A673 (cell line): ENCODE results near the gene CYTH1. TPM values are rescaled to one million over a fixed set of nuclear protein-coding genes. Genes with fewer than 3 reads are reported as not detected.

ENCODE experiments used
- BruUV-seq: library from RNA; stranded (reverse); fragments of 400-500 nt; replicated peaks from 2 replicates; lab custom pipeline; 2021; lab: Mats Ljungman, UMichigan
- CTCF ChIA-PET: fragments of 300-600 bp; sonication (Branson Sonifier 250); formaldehyde crosslinking; loops from one replicate; lab custom pipeline; 2022; ENCODE audit warnings: antibody characterized with exemption; lab: Charles Lee
- POLR2A ChIA-PET: fragments of 300-600 bp; sonication (Branson Sonifier 250); formaldehyde crosslinking; loops from one replicate; lab custom pipeline; 2022; ENCODE audit warnings: antibody characterized with exemption; ENCODE audit not compliant: low non-redundant PET; lab: Charles Lee
- DNase-seq: peaks from one replicate; pipeline ENCODE4 v3.0.0-alpha.2; 2015; ENCODE audit warnings: low spot score
- H3K27ac ChIP-seq: fragments of 200-600 bp; sonication (generic); 2 replicates; pipeline ENCODE4 v1.5.1; 2016; ENCODE audit warnings: mixed run types, low read depth, mild to moderate bottlenecking, mixed read lengths, antibody characterized with exemption, low read length; ENCODE audit not compliant: poor library complexity, severe bottlenecking
- H3K27me3 ChIP-seq: fragments of 200-600 bp; sonication (generic); replicated peaks from 2 replicates; pipeline ENCODE4 v1.6.1; 2017; ENCODE audit warnings: mixed run types, low read depth, mild to moderate bottlenecking, mixed read lengths, antibody characterized with exemption, low read length; ENCODE audit not compliant: insufficient read depth, poor library complexity
- H3K36me3 ChIP-seq: fragments of 200-600 bp; sonication (generic); 2 replicates; pipeline ENCODE4 v1.6.1; 2016; ENCODE audit warnings: mixed run types, mild to moderate bottlenecking, mixed read lengths, antibody characterized with exemption, low read length; ENCODE audit not compliant: insufficient read depth, poor library complexity, severe bottlenecking
- H3K4me1 ChIP-seq: fragments of 200-600 bp; sonication (generic); 2 replicates; pipeline ENCODE4 v1.6.1; 2017; ENCODE audit warnings: mixed run types, mild to moderate bottlenecking, mixed read lengths, antibody characterized with exemption, low read length; ENCODE audit not compliant: insufficient read depth, poor library complexity, severe bottlenecking
- H3K4me3 ChIP-seq: fragments of 200-600 bp; sonication (generic); 2 replicates; pipeline ENCODE4 v1.5.1; 2016; ENCODE audit warnings: low read depth, mixed run types, mild to moderate bottlenecking, mixed read lengths, low read length; ENCODE audit not compliant: poor library complexity, severe bottlenecking
- H3K9me3 ChIP-seq: fragments of 200-600 bp; sonication (generic); 2 replicates; pipeline ENCODE4 v1.6.1; 2016; ENCODE audit warnings: mixed run types, low read depth, mild to moderate bottlenecking, mixed read lengths, antibody characterized with exemption, low read length; ENCODE audit not compliant: poor library complexity, severe bottlenecking
- EZH2 ChIP-seq: fragments of 200-600 bp; sonication (generic); IDR thresholded peaks from 2 replicates; pipeline ENCODE4 v1.6.1; 2017; ENCODE audit warnings: borderline replicate concordance, low read depth, mild to moderate bottlenecking, mixed read lengths, antibody characterized with exemption, low read length; ENCODE audit not compliant: poor library complexity, severe bottlenecking
- intact Hi-C: fragments of 100-400 bp; cut with micrococcal nuclease; formaldehyde crosslinking; loops from one replicate; pipeline ENCODE4 v1.10.0; 2022; ENCODE audit not compliant: unreplicated experiment
- total RNA-seq: library from RNA; stranded (reverse); gene quantifications from 2 replicates; pipeline ENCODE4 v1.2.3, GENCODE V29; 2021
- TF ChIP-seq, protein P1 (sequence below): fragments of 300-800, 200-600 bp; sonication (generic); conservative IDR thresholded peaks from 2 replicates; pipeline ENCODE4 v1.5.1; 2017; ENCODE audit warnings: low read depth, mild to moderate bottlenecking, antibody characterized with exemption, low read length, moderate library complexity, mixed read lengths

CYTH1 gene
- total RNA-seq, 1 experiment from 2014 or later, result 17.9 TPM

DNA sequence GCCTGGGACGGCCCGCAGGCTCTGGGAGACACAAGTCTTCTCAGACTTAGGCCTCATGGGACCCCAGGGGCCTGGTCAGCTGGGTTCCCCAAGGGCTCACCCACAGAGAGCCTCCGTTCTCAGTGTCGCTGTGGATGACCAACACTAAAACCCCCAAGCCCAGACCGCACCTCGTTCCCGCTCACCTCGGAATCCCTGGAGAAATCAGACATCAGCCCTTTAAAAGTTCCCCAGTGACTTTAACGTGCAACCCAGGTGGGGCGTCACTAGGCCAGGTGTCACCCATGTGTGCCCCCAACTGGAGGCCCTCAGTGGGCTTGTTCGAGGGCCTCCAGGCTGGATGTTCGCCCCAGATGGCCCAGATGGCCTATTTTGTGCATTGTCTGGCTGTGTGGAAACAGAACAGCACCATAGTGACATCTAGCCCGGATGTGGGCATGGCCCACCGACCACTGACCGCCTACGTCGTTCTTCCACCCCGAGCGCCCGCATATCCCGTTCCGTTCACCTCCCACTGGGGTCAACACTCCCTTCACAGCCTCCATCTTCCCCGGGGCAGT lies 152.6 kb downstream of the CYTH1 start:
- CTCF ChIA-PET, result no interaction called here

DNA sequence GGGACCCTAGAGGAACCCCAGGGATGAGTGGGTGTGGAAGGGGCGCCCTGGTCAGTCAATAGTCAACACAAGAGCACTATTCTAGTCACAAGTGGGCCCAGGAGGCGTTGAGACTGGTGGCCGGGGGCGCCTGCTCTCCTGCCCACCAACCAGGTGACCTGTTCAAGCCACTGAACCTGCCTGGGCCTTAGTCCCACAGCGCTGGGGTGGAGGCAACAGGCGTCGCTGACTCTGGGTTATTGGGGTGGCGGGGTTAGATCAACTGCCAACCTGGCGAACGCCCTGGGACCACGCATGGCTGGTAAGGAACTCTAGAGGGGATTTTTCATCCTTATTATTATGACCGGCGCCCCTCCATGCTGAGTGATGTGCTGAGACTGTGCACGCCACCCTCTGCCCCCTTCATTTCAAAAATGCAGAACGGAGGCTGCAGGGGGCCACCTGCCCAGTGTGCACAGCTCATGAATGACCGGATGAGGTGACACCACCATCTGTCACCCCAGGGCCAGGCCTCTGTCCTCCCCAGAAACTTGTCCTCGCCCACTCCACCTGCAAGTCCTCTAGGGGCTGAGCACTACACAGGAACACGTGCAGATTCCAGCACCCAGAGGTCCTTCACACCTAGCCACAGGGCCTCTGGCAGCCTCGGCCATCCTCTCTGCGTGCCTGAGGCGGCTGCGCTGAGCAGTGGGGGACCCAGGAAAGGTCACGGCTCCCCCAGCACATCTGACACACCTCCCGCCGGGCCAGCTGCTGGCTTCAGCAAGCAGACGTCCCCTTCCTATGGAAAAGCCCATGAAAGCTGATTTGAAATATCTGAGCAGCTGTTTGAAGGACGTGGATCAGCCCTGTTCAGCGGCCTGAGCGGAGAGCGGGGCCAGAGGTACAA lies 153.3 kb downstream of the CYTH1 start:
- Histone ChIP-seq H3K27ac (no peak overlapping the region), H3K36me3 (no peaks in the 10 kb centered on the region), H3K27me3 (no peaks in the 10 kb centered on the region), H3K4me1 (no peaks in the 10 kb centered on the region), H3K4me3 (no peak overlapping the region), H3K9me3 (no peaks in the 10 kb centered on the region)
- DNase-seq, result no peak
- ChIA-PET POLR2A (no interaction called here), CTCF (no interaction called here)
- TF ChIP-seq, protein P1, sequence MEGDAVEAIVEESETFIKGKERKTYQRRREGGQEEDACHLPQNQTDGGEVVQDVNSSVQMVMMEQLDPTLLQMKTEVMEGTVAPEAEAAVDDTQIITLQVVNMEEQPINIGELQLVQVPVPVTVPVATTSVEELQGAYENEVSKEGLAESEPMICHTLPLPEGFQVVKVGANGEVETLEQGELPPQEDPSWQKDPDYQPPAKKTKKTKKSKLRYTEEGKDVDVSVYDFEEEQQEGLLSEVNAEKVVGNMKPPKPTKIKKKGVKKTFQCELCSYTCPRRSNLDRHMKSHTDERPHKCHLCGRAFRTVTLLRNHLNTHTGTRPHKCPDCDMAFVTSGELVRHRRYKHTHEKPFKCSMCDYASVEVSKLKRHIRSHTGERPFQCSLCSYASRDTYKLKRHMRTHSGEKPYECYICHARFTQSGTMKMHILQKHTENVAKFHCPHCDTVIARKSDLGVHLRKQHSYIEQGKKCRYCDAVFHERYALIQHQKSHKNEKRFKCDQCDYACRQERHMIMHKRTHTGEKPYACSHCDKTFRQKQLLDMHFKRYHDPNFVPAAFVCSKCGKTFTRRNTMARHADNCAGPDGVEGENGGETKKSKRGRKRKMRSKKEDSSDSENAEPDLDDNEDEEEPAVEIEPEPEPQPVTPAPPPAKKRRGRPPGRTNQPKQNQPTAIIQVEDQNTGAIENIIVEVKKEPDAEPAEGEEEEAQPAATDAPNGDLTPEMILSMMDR, result no peak
- no peak for TF ChIP-seq EZH2
- intact Hi-C loops, result no loop called here
- BruUV-seq, result no TSS peak

More for the DNA sequence above, 152.6 kb downstream of the CYTH1 start:
- no peak for TF ChIP-seq EZH2
- TF ChIP-seq, protein P1, result no peak
- no TSS peak for BruUV-seq
- DNase-seq, result no peak
- no peaks in the 10 kb centered on the region for H3K36me3 ChIP-seq
- no peaks in the 10 kb centered on the region for H3K4me1 ChIP-seq
- H3K27ac ChIP-seq, result no peak overlapping the region
- H3K9me3 ChIP-seq, result no peaks in the 10 kb centered on the region
- intact Hi-C loops, result no loop called here
- no peak overlapping the region for H3K4me3 ChIP-seq
- POLR2A ChIA-PET, result no interaction called here
- H3K27me3 ChIP-seq, result no peaks in the 10 kb centered on the region

DNA sequence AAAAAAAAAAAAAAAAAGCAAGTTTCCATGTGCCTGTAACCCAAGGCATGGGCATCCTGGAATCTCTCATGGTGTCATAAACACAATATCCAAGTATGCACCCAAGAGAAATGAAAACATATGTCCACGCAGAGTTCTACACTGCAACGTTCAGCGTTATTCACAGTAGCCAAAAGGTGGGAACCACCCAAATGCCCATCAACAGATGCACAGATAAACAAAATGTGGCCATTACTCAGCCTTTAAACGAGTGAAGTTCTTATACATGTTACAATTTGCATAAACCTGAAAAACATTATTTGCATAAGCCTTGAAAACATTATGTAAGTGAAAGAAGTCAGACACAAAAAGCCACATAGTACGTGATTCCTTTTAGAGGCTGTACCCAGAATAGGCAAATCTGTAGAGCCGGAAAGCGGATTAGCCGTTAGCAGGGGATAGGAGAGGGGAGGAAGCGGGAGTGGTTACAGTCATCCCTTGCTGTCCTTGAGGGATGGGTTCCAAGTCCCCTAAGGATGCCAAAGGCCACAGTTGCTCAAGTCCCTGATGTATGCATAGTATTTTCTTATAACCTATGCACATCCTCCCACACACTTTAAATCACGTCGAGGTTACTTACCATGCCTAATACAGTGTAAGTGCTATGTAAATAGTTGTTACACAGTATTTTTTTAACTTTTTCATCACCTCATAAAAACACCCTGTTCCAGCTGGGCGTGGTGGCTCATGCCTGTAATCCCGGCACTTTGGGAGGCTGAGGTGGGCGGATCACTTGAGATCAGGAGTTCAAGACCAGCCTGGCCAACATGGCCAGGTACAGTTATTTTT lies 157.5 kb downstream of the CYTH1 start:
- TF ChIP-seq EZH2, result no peak
- TF ChIP-seq, protein P1, result no peak
- DNase-seq, result peak; percentile 51
- H3K36me3 ChIP-seq, result no peaks in the 10 kb centered on the region
- BruUV-seq, result no TSS peak
- H3K4me3 ChIP-seq, result no peak overlapping the region
- no peaks in the 10 kb centered on the region for H3K9me3 ChIP-seq
- ChIA-PET POLR2A (no interaction called here), CTCF (interaction anchor here (0.6 kb wide), 1 partner anchor 30 kb away, joined by 9 read pairs; no protein-coding TSS in a partner anchor)
- intact Hi-C loops, result no loop called here
- no peaks in the 10 kb centered on the region for H3K27me3 ChIP-seq
- H3K4me1 ChIP-seq, result no peaks in the 10 kb centered on the region
- H3K27ac ChIP-seq, result no peak overlapping the region
